Ovary (tissue), 9 donors: ENCODE measurements around the gene RSPO3. TPM values are rescaled to one million over a fixed set of nuclear protein-coding genes. Genes with fewer than 3 reads are reported as not detected.

Experiments used
- DNase-seq, 5 donors: peaks; one replicate each; pipeline ENCODE4 v3.0.0-alpha.2; 2019 to 2020
- H3K27ac ChIP-seq, 2 donors: fragments of 200-600 bp; one replicate each; pipeline versions ENCODE4 v1.5.1 to v1.8.0; 2019 to 2022
- H3K27me3 ChIP-seq: fragments of 200-600 bp; one replicate; pipeline ENCODE4 v1.8.0; 2022
- H3K36me3 ChIP-seq: fragments of 200-600 bp; sonication (generic); one replicate; pipeline ENCODE4 v1.5.1; 2019
- H3K4me1 ChIP-seq: one replicate; pipeline ENCODE4 v1.8.1; 2013; ENCODE audit warnings: mild to moderate bottlenecking, moderate library complexity; ENCODE audit not compliant: insufficient read depth
- H3K4me3 ChIP-seq: fragments of 200-600 bp; sonication (generic); one replicate; pipeline ENCODE4 v1.5.1; 2017
- H3K9me3 ChIP-seq, 2 donors: fragments of 200-600 bp in 1 of 2; sonication (generic) in 1 of 2; one replicate each; pipeline versions ENCODE4 v1.5.1 to v1.8.1; 2013 to 2019; ENCODE audit warnings: mild to moderate bottlenecking in 1 of 2, moderate library complexity in 1 of 2
- EP300 ChIP-seq: sonication (generic); formaldehyde crosslinking; IDR thresholded peaks from one replicate; pipeline ENCODE4 v1.6.1; 2017; ENCODE audit warnings: antibody characterized with exemption
- POLR2A ChIP-seq: fragments of 450-650 bp; IDR thresholded peaks from one replicate; pipeline ENCODE4 v1.6.1; 2017; ENCODE audit warnings: antibody characterized with exemption, mild to moderate bottlenecking, moderate library complexity
- WGBS, 3 donors: extraction: QIAGEN DNeasy Blood & Tissue Kit in 1 of 3; methylation state at CpG; one replicate each; pipeline versions ENCODE4 v1.1.5 to v1.1.7; 2013 to 2017; 5-methylcytosine and 5-hydroxymethylcytosine counted together
- intact Hi-C, 4 donors: fragments of 100-400 bp; cut with DNase I; formaldehyde crosslinking; loops; one replicate each; pipeline versions ENCODE4 v1.11.0 to v1.15.1; 2022 to 2023
- polyA plus RNA-seq, 2 donors: library from polyadenylated mRNA; stranded (reverse); fragments of 200-250 nt in 1 of 2; fragments of 350-450 nt in 1 of 2; fragmentation: Illumina TruSeq in 1 of 2; extraction: RNeasy Lipid Tissue Mini Kit (QIAGEN cat#74804) in 1 of 2; gene quantifications; one replicate each; pipeline ENCODE4 v1.2.3, GENCODE V29; 2013 to 2014
- total RNA-seq, 7 donors: library from RNA; depleted of rRNA in 2 of 7; stranded (reverse); fragments of >200 nt in 2 of 7; fragmentation: NEBNext Ultra II Directional in 3 of 7; extraction: Animal tissue kit (Norgen Biotek cat#: 25700) in 3 of 7; gene quantifications; one replicate each; pipeline versions ENCODE4 v1.1.0 to v1.2.4, GENCODE V29; 2016 to 2023
- TF ChIP-seq, protein P1 (sequence below), 3 donors: fragments of 450-650 bp in 2 of 3; fragments of 200-600 bp in 1 of 3; IDR thresholded peaks; one replicate each; pipeline versions ENCODE4 v1.5.1 to v1.8.0; 2016 to 2022; ENCODE audit warnings: antibody characterized with exemption in 3 of 3, mild to moderate bottlenecking in 1 of 3
- donor health status: DM: no; HTN: no; CAD: no; lungs with moderate emphysema.
- donor health status: DM: no; HTN: no; CAD: no.
- donor health status: Bipolar disorder and iron deficiency.
- donor health status: DM: yes; HTN: yes; CAD: no.
- donor health status: DM: no; HTN: no; CAD: no.
- donor health status: DM: yes; HTN: yes; CAD: no.

The RSPO3 gene
- total and polyA plus RNA-seq, 9 donors = 0.12 to 35.9 (median 1.6) TPM; not detected in 1

GRCh38 chr6:127182501-127182900, 64.0 kb downstream of the RSPO3 start:
- TF ChIP-seq POLR2A = no peak
- TF ChIP-seq, protein P1, sequence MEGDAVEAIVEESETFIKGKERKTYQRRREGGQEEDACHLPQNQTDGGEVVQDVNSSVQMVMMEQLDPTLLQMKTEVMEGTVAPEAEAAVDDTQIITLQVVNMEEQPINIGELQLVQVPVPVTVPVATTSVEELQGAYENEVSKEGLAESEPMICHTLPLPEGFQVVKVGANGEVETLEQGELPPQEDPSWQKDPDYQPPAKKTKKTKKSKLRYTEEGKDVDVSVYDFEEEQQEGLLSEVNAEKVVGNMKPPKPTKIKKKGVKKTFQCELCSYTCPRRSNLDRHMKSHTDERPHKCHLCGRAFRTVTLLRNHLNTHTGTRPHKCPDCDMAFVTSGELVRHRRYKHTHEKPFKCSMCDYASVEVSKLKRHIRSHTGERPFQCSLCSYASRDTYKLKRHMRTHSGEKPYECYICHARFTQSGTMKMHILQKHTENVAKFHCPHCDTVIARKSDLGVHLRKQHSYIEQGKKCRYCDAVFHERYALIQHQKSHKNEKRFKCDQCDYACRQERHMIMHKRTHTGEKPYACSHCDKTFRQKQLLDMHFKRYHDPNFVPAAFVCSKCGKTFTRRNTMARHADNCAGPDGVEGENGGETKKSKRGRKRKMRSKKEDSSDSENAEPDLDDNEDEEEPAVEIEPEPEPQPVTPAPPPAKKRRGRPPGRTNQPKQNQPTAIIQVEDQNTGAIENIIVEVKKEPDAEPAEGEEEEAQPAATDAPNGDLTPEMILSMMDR (IDR thresholded peaks at IDR 0.05) = no peak
- TF ChIP-seq EP300 = no peak
- WGBS, 3 donors = 89 to 98% (median 91%) methylated on average over 1 of the region's 1 CpG
- Histone ChIP-seq H3K27me3 (no peaks in the 10 kb centered on the region), H3K36me3 (no peaks in the 10 kb centered on the region), H3K27ac (no peak overlapping the region), H3K4me3 (no peak overlapping the region), H3K4me1 (no peaks in the 10 kb centered on the region), H3K9me3 (no peaks in the 10 kb centered on the region)
- no peak for DNase-seq
- intact Hi-C loops = no loop called here

DNA sequence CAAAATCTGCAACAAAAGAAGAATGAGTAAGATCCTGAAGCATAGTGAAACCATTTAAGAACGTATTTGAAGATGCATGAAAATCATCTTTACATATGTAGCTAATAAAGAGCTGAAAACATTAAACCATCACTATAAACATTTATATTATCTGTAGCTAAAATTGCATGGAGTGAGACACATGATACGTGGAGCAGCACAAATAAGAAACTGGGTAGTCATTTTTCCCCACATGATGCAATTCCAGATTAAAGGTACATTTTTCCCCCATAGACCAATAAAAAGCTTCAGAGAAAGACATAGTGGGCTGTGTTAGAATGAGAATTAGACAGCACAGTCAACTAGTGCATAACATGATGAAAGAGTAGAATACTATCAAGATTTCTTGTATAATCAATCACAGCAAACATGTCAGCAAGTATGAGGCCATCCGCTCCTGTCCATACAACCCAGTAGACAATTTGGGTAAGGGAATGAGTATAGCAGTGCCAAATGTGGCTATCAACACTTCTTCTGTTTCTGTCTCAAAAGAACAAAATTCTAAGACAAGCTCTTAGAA, 67.0 kb downstream of the RSPO3 start:
- Histone ChIP-seq H3K36me3 (no peaks in the 10 kb centered on the region), H3K27ac (no peak overlapping the region), H3K4me3 (no peak overlapping the region), H3K27me3 (no peaks in the 10 kb centered on the region), H3K9me3 (no peaks in the 10 kb centered on the region), H3K4me1 (no peaks in the 10 kb centered on the region)
- TF ChIP-seq, protein P1 (IDR thresholded peaks at IDR 0.05) = no peak
- TF ChIP-seq EP300 (no peak), POLR2A (no peak)
- 88 to 92% (median 91%) methylated on average over 3 of the region's 3 CpGs for WGBS, 3 donors
- intact Hi-C loops = no loop called here
- DNase-seq = no peak

DNA sequence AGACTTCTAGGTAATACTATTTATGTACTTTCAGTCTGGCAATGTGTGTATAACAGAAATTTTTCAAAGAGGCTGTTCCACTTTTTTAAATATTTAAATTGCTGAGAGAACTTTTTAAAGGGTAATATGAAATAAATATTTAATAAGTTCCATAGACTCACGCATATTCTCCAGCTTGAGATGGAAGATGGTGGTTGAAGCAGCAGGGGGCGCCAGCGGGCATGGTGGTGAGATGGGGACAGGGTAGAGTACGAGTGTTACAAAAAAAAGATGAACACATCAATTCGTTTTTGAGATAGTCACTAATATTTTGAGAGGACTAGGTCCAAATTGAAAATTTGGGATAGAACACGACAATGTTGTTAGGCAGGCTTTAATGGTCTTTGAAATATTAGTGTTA, 68.4 kb downstream of the RSPO3 start:
- TF ChIP-seq, protein P1 (IDR thresholded peaks at IDR 0.05) = no peak
- no peak for TF ChIP-seq EP300
- TF ChIP-seq POLR2A = no peak
- peak in 2 of 5 donors; percentile 12 to 34 for DNase-seq
- H3K9me3 ChIP-seq = no peaks in the 10 kb centered on the region
- no peaks in the 10 kb centered on the region for H3K4me1 ChIP-seq
- no peak overlapping the region for H3K27ac ChIP-seq
- intact Hi-C loops = no loop called here
- no peaks in the 10 kb centered on the region for H3K36me3 ChIP-seq
- WGBS, 3 donors = 53 to 61% (median 58%) methylated on average over 6 of the region's 6 CpGs
- H3K4me3 ChIP-seq = no peak overlapping the region
- H3K27me3 ChIP-seq = no peaks in the 10 kb centered on the region

DNA sequence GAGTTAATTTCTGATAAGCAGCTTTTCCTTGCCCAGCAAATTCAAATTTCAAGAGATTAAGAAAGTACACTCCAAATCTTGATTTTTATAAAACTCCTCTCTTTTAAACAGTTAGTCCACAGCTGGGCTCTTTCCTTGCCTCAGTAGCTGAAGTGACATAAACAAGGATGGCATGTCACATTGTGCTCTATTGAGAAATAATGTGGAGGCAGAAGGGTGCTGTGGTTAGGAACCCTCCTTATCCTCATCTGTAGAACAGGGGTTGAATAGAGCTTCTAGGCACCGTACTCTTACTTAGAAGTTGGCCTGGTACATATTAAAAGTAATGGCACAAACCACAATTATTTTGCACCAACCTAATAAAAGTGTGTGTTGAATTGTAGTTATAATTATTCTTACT, 70.3 kb downstream of the RSPO3 start:
- H3K4me1 ChIP-seq = no peaks in the 10 kb centered on the region
- no peak overlapping the region for H3K4me3 ChIP-seq
- 85 to 93% (median 92%) methylated on average over 1 of the region's 1 CpG for WGBS, 3 donors
- intact Hi-C loops = no loop called here
- no peak for DNase-seq
- no peak overlapping the region for H3K27ac ChIP-seq
- no peaks in the 10 kb centered on the region for H3K36me3 ChIP-seq
- TF ChIP-seq EP300 (no peak), POLR2A (no peak)
- TF ChIP-seq, protein P1 (IDR thresholded peaks at IDR 0.05) = no peak
- H3K27me3 ChIP-seq = no peaks in the 10 kb centered on the region
- H3K9me3 ChIP-seq = no peaks in the 10 kb centered on the region
